Muscle layer of duodenum (tissue), 2 donors: ENCODE data around the gene ASB7.

ENCODE experiments used
- H3K27ac ChIP-seq: one replicate; pipeline ENCODE4 v1.7.0; 2013; ENCODE audit warnings: mild to moderate bottlenecking, low read length
- H3K27me3 ChIP-seq: one replicate; pipeline ENCODE4 v1.7.0; 2013; ENCODE audit warnings: low read depth, mild to moderate bottlenecking, control low read depth, low read length
- H3K36me3 ChIP-seq, 2 donors: one replicate each; pipeline ENCODE4 v1.7.0; 2013; ENCODE audit warnings: low read length in 2 of 2, control low read depth in 1 of 2, mild to moderate bottlenecking in 1 of 2; ENCODE audit not compliant: insufficient read depth in 2 of 2, control insufficient read depth in 1 of 2
- H3K4me1 ChIP-seq, 2 donors: one replicate each; pipeline ENCODE4 v1.7.0; 2013; ENCODE audit warnings: low read length in 2 of 2, mild to moderate bottlenecking in 2 of 2, control low read depth in 1 of 2, moderate library complexity in 1 of 2; ENCODE audit not compliant: insufficient read depth in 2 of 2, control insufficient read depth in 1 of 2
- H3K4me3 ChIP-seq, 2 donors: one replicate each; pipeline ENCODE4 v1.7.0; 2013; ENCODE audit warnings: low read length in 2 of 2, low read depth in 1 of 2, mild to moderate bottlenecking in 1 of 2
- H3K9me3 ChIP-seq, 2 donors: one replicate each; pipeline ENCODE4 v1.7.0; 2013; ENCODE audit warnings: low read length in 2 of 2, control low read depth in 1 of 2, mild to moderate bottlenecking in 1 of 2; ENCODE audit not compliant: control insufficient read depth in 1 of 2
- donor health status: healthy.

The ASB7 gene

GRCh38 chr15:100602064-100602822, at the start of gene ASB7, which contains the start of gene LINS1:
Gene ASB7, plus strand, starts transcription at chr15:100602589. Its CDS starts 9,628 bp downstream, at chr15:100612217.
Gene LINS1, minus strand, starts transcription at chr15:100602184. Its CDS starts 21,342 bp downstream, at chr15:100580842.
- Histone ChIP-seq H3K27me3 (no peaks in the 10 kb centered on the region), H3K9me3 (no peaks in the 10 kb centered on the region), H3K4me1 (peaks cover 16 to 33% of the 10 kb centered on the region in 2 donors), H3K4me3 (peak within 1 kb of the TSS; percentile 91 to 100), H3K36me3 (peaks cover 7 to 14% of the 10 kb centered on the region in 2 donors), H3K27ac (peak within 1 kb of the TSS; percentile 87)

DNA sequence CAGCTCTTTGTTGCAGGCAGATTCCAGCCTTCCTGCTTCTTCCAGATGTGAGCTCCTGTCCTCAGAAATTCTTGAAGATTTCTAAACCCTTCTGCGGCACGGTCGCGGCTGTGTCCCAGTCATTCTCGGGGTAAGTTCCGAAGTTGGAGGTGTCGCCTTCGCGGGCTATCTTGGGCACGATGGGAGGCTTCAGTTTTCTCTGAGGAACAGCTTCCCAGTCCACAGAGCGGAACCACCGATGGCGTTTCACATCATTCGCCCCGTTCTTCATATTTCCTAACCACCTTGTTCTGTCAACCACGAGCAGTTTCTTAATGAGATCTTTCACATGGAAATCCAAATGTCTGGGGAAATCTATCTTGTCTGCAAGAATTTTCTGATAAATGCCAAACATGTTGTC, 48.9 kb upstream of the ASB7 start:
- no peaks in the 10 kb centered on the region for H3K4me1 ChIP-seq
- no peaks in the 10 kb centered on the region for H3K9me3 ChIP-seq
- H3K27ac ChIP-seq = no peak overlapping the region
- no peaks in the 10 kb centered on the region for H3K36me3 ChIP-seq
- no peak overlapping the region for H3K4me3 ChIP-seq
- no peaks in the 10 kb centered on the region for H3K27me3 ChIP-seq

- no peak overlapping the region for H3K27ac ChIP-seq
- no peaks in the 10 kb centered on the region for H3K36me3 ChIP-seq
- no peaks in the 10 kb centered on the region for H3K4me1 ChIP-seq
- no peaks in the 10 kb centered on the region for H3K27me3 ChIP-seq
- H3K4me3 ChIP-seq = no peak overlapping the region
- H3K9me3 ChIP-seq = no peaks in the 10 kb centered on the region
These were observed 43.6 kb upstream of the ASB7 start for GRCh38 chr15:100558771-100559254.

DNA sequence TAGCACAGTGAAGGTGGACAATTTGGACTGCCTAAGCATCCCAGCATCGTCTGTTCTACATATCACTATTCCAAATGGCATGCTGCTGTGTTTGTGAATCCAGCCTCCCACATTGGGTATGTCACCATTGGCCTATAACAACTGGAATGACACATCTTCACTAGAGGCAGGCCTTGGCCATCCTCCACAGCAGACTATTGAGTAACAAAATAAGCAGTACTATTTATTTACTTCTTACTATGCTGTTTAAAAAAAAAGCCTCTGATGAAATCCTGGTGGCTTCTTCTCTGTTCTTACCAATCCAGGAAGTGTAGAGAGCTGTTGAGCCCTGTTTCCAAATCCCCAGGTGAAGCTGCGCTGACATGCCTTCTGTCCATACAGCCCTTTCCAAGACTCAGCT, 43.1 kb upstream of the ASB7 start:
- Histone ChIP-seq H3K4me3 (no peak overlapping the region), H3K27me3 (no peaks in the 10 kb centered on the region), H3K4me1 (no peaks in the 10 kb centered on the region), H3K27ac (no peak overlapping the region), H3K36me3 (no peaks in the 10 kb centered on the region), H3K9me3 (no peaks in the 10 kb centered on the region)

- Histone ChIP-seq H3K36me3 (no peaks in the 10 kb centered on the region), H3K27me3 (no peaks in the 10 kb centered on the region), H3K4me3 (no peak overlapping the region), H3K9me3 (no peaks in the 10 kb centered on the region), H3K27ac (no peak overlapping the region), H3K4me1 (no peaks in the 10 kb centered on the region)
These were observed 42.1 kb upstream of the ASB7 start for GRCh38 chr15:100560323-100560722.

DNA sequence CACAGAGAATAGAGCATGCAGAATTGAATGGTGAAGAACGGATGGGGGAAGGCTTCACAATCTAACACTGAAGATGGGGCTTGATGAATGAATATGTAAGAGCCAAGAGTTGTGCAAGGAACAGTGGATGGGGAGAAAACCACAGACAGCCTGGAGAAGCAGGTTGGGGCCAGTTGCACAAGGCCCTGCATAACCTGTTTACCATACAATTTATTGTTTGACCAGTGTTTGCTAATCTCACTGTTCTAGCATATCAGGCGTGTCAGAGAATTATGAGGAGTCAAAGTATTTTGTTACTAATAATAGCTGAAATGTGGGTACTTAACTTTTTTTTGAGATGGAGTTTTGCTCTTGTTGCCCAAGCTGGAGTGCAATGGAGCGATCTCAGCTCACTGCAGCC, 36.8 kb upstream of the ASB7 start:
- H3K27me3 ChIP-seq = no peaks in the 10 kb centered on the region
- peaks cover 8 to 11% of the 10 kb centered on the region in 2 donors for H3K36me3 ChIP-seq
- H3K4me1 ChIP-seq = no peaks in the 10 kb centered on the region
- no peaks in the 10 kb centered on the region for H3K9me3 ChIP-seq
- no peak overlapping the region for H3K27ac ChIP-seq
- no peak overlapping the region for H3K4me3 ChIP-seq

DNA sequence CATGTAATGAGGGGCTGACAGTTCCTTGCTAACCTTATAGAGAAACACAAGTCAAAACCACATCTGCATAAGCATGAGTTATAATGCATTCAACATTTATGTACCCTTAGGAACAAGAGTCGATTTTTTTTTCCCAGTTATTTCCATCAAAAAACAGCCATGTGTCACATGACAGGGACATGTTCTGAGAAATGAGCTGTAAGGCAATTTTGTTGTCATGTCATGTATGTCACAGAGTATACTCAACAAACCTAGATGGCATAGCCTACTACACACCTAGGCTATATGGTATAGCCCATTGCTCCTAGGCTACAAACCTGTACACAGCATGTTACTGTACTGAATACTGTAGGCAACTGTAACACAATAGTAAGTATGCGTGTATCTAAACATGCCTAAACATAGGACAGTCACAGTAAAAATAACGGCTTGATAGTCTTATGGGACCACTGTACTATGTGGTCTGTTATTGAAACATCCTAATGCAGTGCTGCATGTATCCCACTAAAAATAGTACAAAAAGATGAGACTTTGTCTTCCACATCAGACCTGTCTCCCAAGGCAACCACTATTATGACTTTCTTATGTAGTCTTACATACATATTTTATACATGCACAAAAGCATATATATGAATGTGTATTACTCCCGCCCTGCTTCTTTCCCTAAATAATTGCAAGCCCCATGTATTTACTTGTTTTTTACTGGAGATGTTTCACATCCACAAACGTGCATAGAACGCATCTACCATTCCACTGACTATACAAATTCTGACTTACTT, 35.4 kb upstream of the ASB7 start:
- no peaks in the 10 kb centered on the region for H3K4me1 ChIP-seq
- no peaks in the 10 kb centered on the region for H3K27me3 ChIP-seq
- no peak overlapping the region for H3K4me3 ChIP-seq
- no peaks in the 10 kb centered on the region for H3K9me3 ChIP-seq
- H3K36me3 ChIP-seq = peaks cover 8 to 19% of the 10 kb centered on the region in 2 donors
- no peak overlapping the region for H3K27ac ChIP-seq

- Histone ChIP-seq H3K27ac (no peak overlapping the region), H3K36me3 (peaks cover 13 to 29% of the 10 kb centered on the region in 2 donors)
These were observed 33.0 kb upstream of the ASB7 start for GRCh38 chr15:100569391-100569790.

DNA sequence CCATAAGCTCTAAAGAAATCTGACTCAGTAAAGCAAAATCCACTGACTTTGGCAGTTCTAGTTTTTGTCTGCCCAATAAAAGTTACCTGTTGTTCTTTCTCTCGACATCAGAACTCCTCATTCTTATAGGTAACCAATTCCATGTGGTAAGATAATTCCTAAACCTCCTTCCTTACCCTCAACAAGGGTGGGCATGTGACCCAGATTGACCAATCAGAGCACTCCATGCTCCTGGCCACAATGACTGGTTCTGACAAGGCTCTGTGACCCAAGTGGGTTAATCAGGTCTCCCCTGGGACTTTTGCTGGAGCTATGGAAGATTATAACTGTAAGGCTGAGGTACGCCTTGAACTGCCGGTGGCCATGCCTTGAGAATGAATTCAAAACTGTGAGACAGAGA, 32.1 kb upstream of the ASB7 start:
- no peaks in the 10 kb centered on the region for H3K27me3 ChIP-seq
- H3K27ac ChIP-seq = no peak overlapping the region
- H3K36me3 ChIP-seq = peaks cover 13 to 29% of the 10 kb centered on the region in 2 donors
- no peaks in the 10 kb centered on the region for H3K4me1 ChIP-seq
- no peak overlapping the region for H3K4me3 ChIP-seq
- no peaks in the 10 kb centered on the region for H3K9me3 ChIP-seq

More at GRCh38 chr15:100569391-100569790, 33.0 kb upstream of the ASB7 start:
- Histone ChIP-seq H3K9me3 (no peaks in the 10 kb centered on the region), H3K4me1 (no peaks in the 10 kb centered on the region), H3K27me3 (no peaks in the 10 kb centered on the region), H3K4me3 (no peak overlapping the region)

GRCh38 chr15:100570735-100571313, 31.6 kb upstream of the ASB7 start:
- H3K4me1 ChIP-seq = no peaks in the 10 kb centered on the region
- H3K36me3 ChIP-seq = peaks cover 13 to 29% of the 10 kb centered on the region in 2 donors
- no peaks in the 10 kb centered on the region for H3K9me3 ChIP-seq
- no peak overlapping the region for H3K4me3 ChIP-seq
- H3K27ac ChIP-seq = no peak overlapping the region
- no peaks in the 10 kb centered on the region for H3K27me3 ChIP-seq

DNA sequence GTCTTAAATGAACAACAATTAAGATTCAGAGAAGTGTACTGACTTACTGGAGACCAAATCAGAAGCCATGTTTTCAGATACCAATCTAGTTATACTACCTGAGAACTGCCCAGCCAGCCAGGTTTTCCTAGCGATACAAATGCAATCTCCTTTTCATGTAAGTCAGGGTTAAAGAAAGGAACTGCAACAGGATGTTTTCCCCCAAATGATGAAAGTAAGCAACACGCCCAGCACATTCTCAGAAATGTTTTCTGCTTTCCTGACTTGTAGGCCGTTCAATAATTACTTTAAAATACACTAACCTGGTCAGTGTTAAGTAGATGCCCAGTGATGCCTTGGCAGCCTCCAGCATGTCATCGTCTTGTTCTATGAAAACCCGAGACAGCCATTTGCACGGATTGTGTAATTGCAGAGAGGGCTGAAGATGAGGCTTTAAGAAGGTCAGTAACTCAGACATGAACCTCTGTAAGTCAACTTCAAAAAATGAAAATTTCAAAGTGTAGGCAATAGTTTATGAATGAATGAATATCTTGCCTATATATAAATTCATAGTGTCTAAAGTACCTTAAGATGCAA, 30.7 kb upstream of the ASB7 start:
- Histone ChIP-seq H3K4me1 (no peaks in the 10 kb centered on the region), H3K4me3 (no peak overlapping the region), H3K27ac (no peak overlapping the region), H3K9me3 (no peaks in the 10 kb centered on the region), H3K27me3 (no peaks in the 10 kb centered on the region), H3K36me3 (peaks cover 13 to 29% of the 10 kb centered on the region in 2 donors)
